HEK293 (cell line): ENCODE measurements around the gene PARK7.
"Not testable (repeated sequence)": the region's sequence is repeated elsewhere in the genome, so short reads cannot be mapped to it uniquely, and the experiment has no call there.

Experiments used
- CTCF ChIA-PET: fragments of 350-600 bp; formaldehyde crosslinking; extraction: SDS; loops from one replicate; lab custom pipeline; 2021; ENCODE audit warnings: antibody characterized with exemption; lab: Yijun Ruan, JAX
- POLR2A ChIA-PET: fragments of 300-600 bp; formaldehyde crosslinking; extraction: SDS; loops from one replicate; lab custom pipeline; 2020; ENCODE audit warnings: antibody characterized with exemption, inconsistent platforms; lab: Yijun Ruan, JAX
- H3K27ac ChIP-seq: fragments of 200-500 bp; sonication (Bioruptor generic); 2 replicates; pipeline ENCODE4 v1.5.1; 2014; ENCODE audit warnings: low read depth, low read length, control low read depth, inconsistent platforms; ENCODE audit errors: extremely low read depth
- H3K36me3 ChIP-seq, 2 experiments: fragments of 200-500 bp in 1 of 2; sonication (Bioruptor generic) in 1 of 2; 1 replicate in 1 of 2; 2 replicates in 1 of 2; pipeline ENCODE4 v1.5.1; 2014 to 2017; ENCODE audit warnings: inconsistent platforms in 2 of 2, low read length in 2 of 2; ENCODE audit not compliant: control insufficient read depth in 2 of 2, insufficient read depth in 1 of 2
- H3K4me1 ChIP-seq: fragments of 200-500 bp; sonication (Bioruptor generic); 2 replicates; pipeline ENCODE4 v1.5.1; 2014; ENCODE audit warnings: mild to moderate bottlenecking, low read length, inconsistent platforms; ENCODE audit not compliant: control insufficient read depth, insufficient read depth
- H3K4me3 ChIP-seq: 2 replicates; pipeline ENCODE4 v1.5.1; 2011; ENCODE audit warnings: low read depth, mild to moderate bottlenecking, control low read depth, low read length, moderate library complexity
- H3K9me3 ChIP-seq: fragments of 200-500 bp; sonication (Bioruptor generic); 2 replicates; pipeline ENCODE4 v1.5.1; 2014; ENCODE audit warnings: low read depth, low read length, inconsistent platforms; ENCODE audit not compliant: control insufficient read depth, insufficient read depth
- PRDM1 ChIP-seq: fragments of 450-650 bp; formaldehyde crosslinking; IDR thresholded peaks from 2 replicates; pipeline ENCODE4; 2016; ENCODE audit warnings: missing biosample characterization, missing genetic modification characterization
- ZBTB17 ChIP-seq: fragments of 450-650 bp; formaldehyde crosslinking; IDR thresholded peaks from 2 replicates; pipeline ENCODE4 v1.5.1; 2016; ENCODE audit warnings: missing biosample characterization, missing genetic modification characterization
- ZBTB48 ChIP-seq: fragments of 450-650 bp; formaldehyde crosslinking; IDR thresholded peaks from 2 replicates; pipeline ENCODE4 v1.5.1; 2016; ENCODE audit warnings: missing biosample characterization, missing genetic modification characterization
- ZBTB7A ChIP-seq: fragments of 450-650 bp; formaldehyde crosslinking; IDR thresholded peaks from 2 replicates; pipeline ENCODE4 v1.5.1; 2016; ENCODE audit warnings: low read depth, missing biosample characterization, missing genetic modification characterization
- ZNF202 ChIP-seq: fragments of 450-650 bp; formaldehyde crosslinking; IDR thresholded peaks from 2 replicates; pipeline ENCODE4 v1.5.1; 2016; ENCODE audit warnings: missing biosample characterization, missing genetic modification characterization, borderline replicate concordance
- TF ChIP-seq, protein P1 (sequence below): fragments of 450-650 bp; formaldehyde crosslinking; IDR thresholded peaks from 2 replicates; pipeline ENCODE4 v1.5.1; 2016; ENCODE audit warnings: missing biosample characterization, missing genetic modification characterization
- TF ChIP-seq, protein P2 (sequence below): fragments of 450-650 bp; formaldehyde crosslinking; IDR thresholded peaks from 2 replicates; pipeline ENCODE4 v1.5.1; 2016; ENCODE audit warnings: missing biosample characterization, missing genetic modification characterization
- TF ChIP-seq, protein P3 (sequence below): fragments of 450-650 bp; formaldehyde crosslinking; IDR thresholded peaks from 2 replicates; pipeline ENCODE4 v1.5.1; 2016; ENCODE audit warnings: missing biosample characterization, missing genetic modification characterization
- TF ChIP-seq, protein P4 (sequence below): fragments of 450-650 bp; formaldehyde crosslinking; IDR thresholded peaks from 2 replicates; pipeline ENCODE4 v1.5.1; 2016; ENCODE audit warnings: missing biosample characterization, missing genetic modification characterization
- TF ChIP-seq, protein P5 (sequence below): fragments of 450-650 bp; formaldehyde crosslinking; IDR thresholded peaks from 2 replicates; pipeline ENCODE4 v1.5.1; 2017; ENCODE audit warnings: missing biosample characterization, missing genetic modification characterization
- TF ChIP-seq, protein P6 (sequence below): fragments of 450-650 bp; formaldehyde crosslinking; IDR thresholded peaks from 2 replicates; pipeline ENCODE4 v1.5.1; 2016; ENCODE audit warnings: missing biosample characterization, missing genetic modification characterization

The PARK7 gene

DNA sequence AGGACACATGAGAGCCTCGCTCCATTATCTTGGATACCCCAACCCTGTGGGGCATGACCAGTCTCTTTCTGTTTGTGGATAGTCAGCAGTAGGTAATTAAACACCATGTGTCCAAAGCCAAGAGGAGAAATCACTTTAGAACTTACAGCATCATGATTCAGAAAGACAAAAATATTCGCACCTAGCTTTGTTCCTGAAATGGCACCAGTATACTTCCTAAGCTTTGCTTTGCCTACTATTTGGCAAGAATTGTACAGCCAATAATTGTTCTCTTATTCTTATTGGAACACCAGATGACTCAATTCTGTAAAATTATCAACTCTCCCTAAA lies 45.0 kb upstream of the PARK7 start (continued):
- TF ChIP-seq, protein P1, sequence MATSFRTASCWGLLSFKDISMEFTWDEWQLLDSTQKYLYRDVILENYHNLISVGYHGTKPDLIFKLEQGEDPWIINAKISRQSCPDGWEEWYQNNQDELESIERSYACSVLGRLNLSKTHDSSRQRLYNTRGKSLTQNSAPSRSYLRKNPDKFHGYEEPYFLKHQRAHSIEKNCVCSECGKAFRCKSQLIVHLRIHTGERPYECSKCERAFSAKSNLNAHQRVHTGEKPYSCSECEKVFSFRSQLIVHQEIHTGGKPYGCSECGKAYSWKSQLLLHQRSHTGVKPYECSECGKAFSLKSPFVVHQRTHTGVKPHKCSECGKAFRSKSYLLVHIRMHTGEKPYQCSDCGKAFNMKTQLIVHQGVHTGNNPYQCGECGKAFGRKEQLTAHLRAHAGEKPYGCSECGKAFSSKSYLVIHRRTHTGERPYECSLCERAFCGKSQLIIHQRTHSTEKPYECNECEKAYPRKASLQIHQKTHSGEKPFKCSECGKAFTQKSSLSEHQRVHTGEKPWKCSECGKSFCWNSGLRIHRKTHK: no peak
- TF ChIP-seq, all 188 proteins: peak for 0

DNA sequence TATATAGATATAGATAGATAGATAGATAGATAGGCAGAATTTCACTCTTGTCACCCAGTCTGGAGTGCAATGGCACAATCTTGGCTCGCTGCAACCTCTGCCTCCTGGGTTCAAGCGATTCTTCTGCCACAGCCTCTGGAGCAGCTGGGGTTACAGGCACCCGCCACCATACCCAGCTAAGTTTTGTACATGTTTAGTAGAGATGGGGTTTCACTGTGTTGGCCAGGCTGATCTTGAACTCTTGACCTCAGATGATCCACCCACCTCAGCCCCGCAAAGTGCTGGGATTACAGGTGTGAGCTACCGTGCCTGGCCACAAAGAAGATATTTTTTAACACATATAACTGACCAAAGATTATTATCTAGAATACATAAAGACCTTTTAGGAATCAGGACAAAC lies 43.5 kb upstream of the PARK7 start:
- H3K27ac ChIP-seq, H3K36me3 ChIP-seq, H3K9me3 ChIP-seq, POLR2A ChIA-PET, CTCF ChIA-PET, H3K4me3 ChIP-seq, H3K4me1 ChIP-seq: not testable (repeated sequence)

DNA sequence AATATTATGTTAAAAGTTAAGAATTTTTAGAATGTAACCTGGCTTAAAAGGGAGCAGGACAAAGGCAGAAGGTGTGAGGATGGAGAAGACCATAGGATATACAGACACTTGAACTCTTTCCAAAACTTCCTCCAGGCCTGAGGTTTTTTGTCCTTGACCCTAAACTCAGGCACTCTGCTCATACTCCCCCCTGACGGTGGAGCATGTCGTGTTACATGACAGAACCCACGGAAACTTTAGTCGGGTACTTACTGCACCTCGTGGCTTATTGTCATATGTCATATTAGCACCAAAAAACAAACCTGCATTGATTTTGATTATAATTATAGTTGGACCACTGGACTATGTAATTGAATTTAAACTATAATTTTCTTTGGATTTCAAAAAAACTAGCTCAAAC lies 41.6 kb upstream of the PARK7 start:
- H3K27ac ChIP-seq: no peak overlapping the region
- TF ChIP-seq, protein P2, sequence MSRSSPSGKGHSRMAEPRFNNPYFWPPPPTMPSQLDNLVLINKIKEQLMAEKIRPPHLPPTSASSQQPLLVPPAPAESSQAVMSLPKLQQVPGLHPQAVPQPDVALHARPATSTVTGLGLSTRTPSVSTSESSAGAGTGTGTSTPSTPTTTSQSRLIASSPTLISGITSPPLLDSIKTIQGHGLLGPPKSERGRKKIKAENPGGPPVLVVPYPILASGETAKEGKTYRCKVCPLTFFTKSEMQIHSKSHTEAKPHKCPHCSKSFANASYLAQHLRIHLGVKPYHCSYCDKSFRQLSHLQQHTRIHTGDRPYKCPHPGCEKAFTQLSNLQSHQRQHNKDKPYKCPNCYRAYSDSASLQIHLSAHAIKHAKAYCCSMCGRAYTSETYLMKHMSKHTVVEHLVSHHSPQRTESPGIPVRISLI (tag by site-specific recombination): no peak
- TF ChIP-seq ZBTB7A (no peak), ZBTB17 (tag by site-specific recombination) (no peak), ZBTB48 (tag by site-specific recombination) (no peak), ZNF202 (tag by site-specific recombination) (no peak)
- TF ChIP-seq, protein P3, sequence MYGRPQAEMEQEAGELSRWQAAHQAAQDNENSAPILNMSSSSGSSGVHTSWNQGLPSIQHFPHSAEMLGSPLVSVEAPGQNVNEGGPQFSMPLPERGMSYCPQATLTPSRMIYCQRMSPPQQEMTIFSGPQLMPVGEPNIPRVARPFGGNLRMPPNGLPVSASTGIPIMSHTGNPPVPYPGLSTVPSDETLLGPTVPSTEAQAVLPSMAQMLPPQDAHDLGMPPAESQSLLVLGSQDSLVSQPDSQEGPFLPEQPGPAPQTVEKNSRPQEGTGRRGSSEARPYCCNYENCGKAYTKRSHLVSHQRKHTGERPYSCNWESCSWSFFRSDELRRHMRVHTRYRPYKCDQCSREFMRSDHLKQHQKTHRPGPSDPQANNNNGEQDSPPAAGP (tag by site-specific recombination): no peak
- TF ChIP-seq, protein P4, sequence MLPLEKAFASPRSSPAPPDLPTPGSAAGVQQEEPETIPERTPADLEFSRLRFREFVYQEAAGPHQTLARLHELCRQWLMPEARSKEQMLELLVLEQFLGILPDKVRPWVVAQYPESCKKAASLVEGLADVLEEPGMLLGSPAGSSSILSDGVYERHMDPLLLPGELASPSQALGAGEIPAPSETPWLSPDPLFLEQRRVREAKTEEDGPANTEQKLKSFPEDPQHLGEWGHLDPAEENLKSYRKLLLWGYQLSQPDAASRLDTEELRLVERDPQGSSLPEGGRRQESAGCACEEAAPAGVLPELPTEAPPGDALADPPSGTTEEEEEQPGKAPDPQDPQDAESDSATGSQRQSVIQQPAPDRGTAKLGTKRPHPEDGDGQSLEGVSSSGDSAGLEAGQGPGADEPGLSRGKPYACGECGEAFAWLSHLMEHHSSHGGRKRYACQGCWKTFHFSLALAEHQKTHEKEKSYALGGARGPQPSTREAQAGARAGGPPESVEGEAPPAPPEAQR: no peak
- TF ChIP-seq, protein P5, sequence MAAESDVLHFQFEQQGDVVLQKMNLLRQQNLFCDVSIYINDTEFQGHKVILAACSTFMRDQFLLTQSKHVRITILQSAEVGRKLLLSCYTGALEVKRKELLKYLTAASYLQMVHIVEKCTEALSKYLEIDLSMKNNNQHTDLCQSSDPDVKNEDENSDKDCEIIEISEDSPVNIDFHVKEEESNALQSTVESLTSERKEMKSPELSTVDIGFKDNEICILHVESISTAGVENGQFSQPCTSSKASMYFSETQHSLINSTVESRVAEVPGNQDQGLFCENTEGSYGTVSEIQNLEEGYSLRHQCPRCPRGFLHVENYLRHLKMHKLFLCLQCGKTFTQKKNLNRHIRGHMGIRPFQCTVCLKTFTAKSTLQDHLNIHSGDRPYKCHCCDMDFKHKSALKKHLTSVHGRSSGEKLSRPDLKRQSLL (tag by site-specific recombination): no peak
- TF ChIP-seq, protein P6, sequence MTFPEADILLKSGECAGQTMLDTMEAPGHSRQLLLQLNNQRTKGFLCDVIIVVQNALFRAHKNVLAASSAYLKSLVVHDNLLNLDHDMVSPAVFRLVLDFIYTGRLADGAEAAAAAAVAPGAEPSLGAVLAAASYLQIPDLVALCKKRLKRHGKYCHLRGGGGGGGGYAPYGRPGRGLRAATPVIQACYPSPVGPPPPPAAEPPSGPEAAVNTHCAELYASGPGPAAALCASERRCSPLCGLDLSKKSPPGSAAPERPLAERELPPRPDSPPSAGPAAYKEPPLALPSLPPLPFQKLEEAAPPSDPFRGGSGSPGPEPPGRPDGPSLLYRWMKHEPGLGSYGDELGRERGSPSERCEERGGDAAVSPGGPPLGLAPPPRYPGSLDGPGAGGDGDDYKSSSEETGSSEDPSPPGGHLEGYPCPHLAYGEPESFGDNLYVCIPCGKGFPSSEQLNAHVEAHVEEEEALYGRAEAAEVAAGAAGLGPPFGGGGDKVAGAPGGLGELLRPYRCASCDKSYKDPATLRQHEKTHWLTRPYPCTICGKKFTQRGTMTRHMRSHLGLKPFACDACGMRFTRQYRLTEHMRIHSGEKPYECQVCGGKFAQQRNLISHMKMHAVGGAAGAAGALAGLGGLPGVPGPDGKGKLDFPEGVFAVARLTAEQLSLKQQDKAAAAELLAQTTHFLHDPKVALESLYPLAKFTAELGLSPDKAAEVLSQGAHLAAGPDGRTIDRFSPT (tag by site-specific recombination): no peak
- no peaks in the 10 kb centered on the region for H3K9me3 ChIP-seq
- no peaks in the 10 kb centered on the region for H3K4me1 ChIP-seq
- H3K36me3 ChIP-seq: no peaks in the 10 kb centered on the region
- ChIA-PET CTCF (interaction anchor here (0.7 to 1.2 kb wide), 5 partner anchors 11 to 254 kb away, joined by 3 to 7 read pairs (median 3); no protein-coding TSS in a partner anchor), POLR2A (no interaction called here)
- H3K4me3 ChIP-seq: no peak overlapping the region

DNA sequence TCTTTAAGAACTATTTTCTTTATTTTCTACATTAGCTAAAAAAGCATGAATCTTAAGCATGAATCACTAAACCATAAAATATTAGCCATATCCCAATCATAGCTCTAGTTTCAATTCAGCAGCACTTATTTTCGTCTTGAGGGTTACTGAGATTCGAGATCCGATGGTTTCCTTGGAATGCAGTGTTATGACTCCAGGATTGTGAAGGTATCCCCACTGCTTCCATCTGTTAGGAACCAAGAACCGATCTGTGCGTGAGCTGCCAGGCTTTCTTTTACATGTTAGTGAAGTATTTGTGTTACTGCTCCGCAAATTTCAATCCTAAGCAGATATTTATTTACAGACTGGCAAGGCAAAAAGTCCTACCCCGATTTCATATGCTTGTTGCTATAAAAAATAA lies 39.7 kb upstream of the PARK7 start:
- ChIA-PET POLR2A (no interaction called here), CTCF (no interaction called here)
- no peak overlapping the region for H3K27ac ChIP-seq
- no peaks in the 10 kb centered on the region for H3K4me1 ChIP-seq
- no peaks in the 10 kb centered on the region for H3K9me3 ChIP-seq
- no peak for TF ChIP-seq PRDM1 (tag by site-specific recombination)
- H3K36me3 ChIP-seq: no peaks in the 10 kb centered on the region
- no peak overlapping the region for H3K4me3 ChIP-seq
